HG03565 (cell line): ENCODE results near the gene CCDC9B.
A peak's percentile ranks its signal among the peaks of the same experiment; 100 is the strongest.

Source experiments
- ATAC-seq: cut with Tn5 transposase; IDR thresholded peaks from one replicate; pipeline ENCODE4 v1.9.1; 2021; ENCODE audit warnings: mild to moderate bottlenecking, moderate library complexity; ENCODE audit not compliant: unreplicated experiment

The CCDC9B gene

GRCh38 chr15:40331637-40332036 is 9.1 kb downstream of the CCDC9B start:
- ATAC-seq, result no peak

- no peak for ATAC-seq
Measured at GRCh38 chr15:40331026-40331425, 9.7 kb downstream of the CCDC9B start.

- ATAC-seq, result no peak
Measured at GRCh38 chr15:40330368-40330836, 10.3 kb downstream of the CCDC9B start.

- no peak for ATAC-seq
Measured at GRCh38 chr15:40329804-40330203, 10.9 kb downstream of the CCDC9B start.

GRCh38 chr15:40328751-40329150 is 12.0 kb downstream of the CCDC9B start:
- no peak for ATAC-seq

- ATAC-seq, result no peak
Measured at GRCh38 chr15:40328176-40328575, 12.6 kb downstream of the CCDC9B start.

GRCh38 chr15:40327457-40327856 is 13.3 kb downstream of the CCDC9B start:
- ATAC-seq, result no peak

- no peak for ATAC-seq
Measured at GRCh38 chr15:40325700-40326099, 15.0 kb downstream of the CCDC9B start.

GRCh38 chr15:40325188-40325587 is 15.6 kb downstream of the CCDC9B start:
- ATAC-seq, result no peak

- ATAC-seq, result peak; percentile 9
Measured at GRCh38 chr15:40323953-40324937, 16.5 kb downstream of the CCDC9B start.

- peak; percentile 83 for ATAC-seq
Measured at GRCh38 chr15:40323239-40323952, 17.3 kb downstream of the CCDC9B start, which contains the start of gene INAFM2. Gene INAFM2, plus strand, starts transcription at chr15:40323692. Its CDS starts 364 bp downstream, at chr15:40324056.

GRCh38 chr15:40322531-40323238 is 18.1 kb downstream of the CCDC9B start:
- ATAC-seq, result no peak

GRCh38 chr15:40320931-40321371 is 19.8 kb downstream of the CCDC9B start:
- ATAC-seq, result no peak

- ATAC-seq, result no peak
Measured at GRCh38 chr15:40320409-40320808, 20.3 kb downstream of the CCDC9B start.

GRCh38 chr15:40317580-40317979 is 23.2 kb downstream of the CCDC9B start:
- no peak for ATAC-seq

- no peak for ATAC-seq
Measured at GRCh38 chr15:40316931-40317330, 23.8 kb downstream of the CCDC9B start.

GRCh38 chr15:40314723-40315276 is 25.9 kb downstream of the CCDC9B start:
- ATAC-seq, result no peak

GRCh38 chr15:40313531-40314398 is 27.0 kb downstream of the CCDC9B start:
- no peak for ATAC-seq

- ATAC-seq, result no peak
Measured at GRCh38 chr15:40312370-40313158, 28.2 kb downstream of the CCDC9B start.
